Measurements from ENCODE around the gene FOXE1.

FOXE1 gene

DNA sequence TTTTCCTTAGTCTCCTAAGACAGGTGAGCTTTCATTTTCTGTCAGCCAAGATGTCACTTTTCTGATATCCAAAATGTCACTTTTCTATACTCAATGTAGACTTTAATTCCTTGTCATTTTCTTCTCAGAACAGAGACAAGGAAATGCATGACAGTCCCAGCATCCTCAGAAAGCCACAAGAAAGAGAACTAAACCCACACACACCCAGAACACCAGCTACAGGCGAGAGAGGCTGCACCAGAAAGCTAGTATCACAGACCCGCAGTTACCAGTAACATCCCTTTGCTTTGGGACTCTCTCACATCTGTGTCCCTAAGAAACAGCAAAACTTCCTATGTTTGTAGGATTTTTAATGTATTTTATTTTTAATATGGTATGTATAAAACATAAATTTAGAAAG lies 52.2 kb downstream of the FOXE1 start:
- TF ChIP-seq CEBPB (IDR thresholded peaks at IDR 0.05) (no peak), ZBTB7A (IDR thresholded peaks at IDR 0.05; ENCODE audit: low read depth) (no peak)

Measured in Ishikawa (cell line).